SIG-M5 treated with dmso at 0.1 percent for 504 hours (cell line): ENCODE measurements around the gene PRKAB2.
"Not testable (repeated sequence)": the region's sequence is repeated elsewhere in the genome, so short reads cannot be mapped to it uniquely, and the experiment has no call there.

ENCODE experiments used
- DNase-seq: peaks from one replicate; lab custom pipeline; 2025; ENCODE audit not compliant: unreplicated experiment; lab: John Stamatoyannopoulos, UW

The PRKAB2 gene

DNA sequence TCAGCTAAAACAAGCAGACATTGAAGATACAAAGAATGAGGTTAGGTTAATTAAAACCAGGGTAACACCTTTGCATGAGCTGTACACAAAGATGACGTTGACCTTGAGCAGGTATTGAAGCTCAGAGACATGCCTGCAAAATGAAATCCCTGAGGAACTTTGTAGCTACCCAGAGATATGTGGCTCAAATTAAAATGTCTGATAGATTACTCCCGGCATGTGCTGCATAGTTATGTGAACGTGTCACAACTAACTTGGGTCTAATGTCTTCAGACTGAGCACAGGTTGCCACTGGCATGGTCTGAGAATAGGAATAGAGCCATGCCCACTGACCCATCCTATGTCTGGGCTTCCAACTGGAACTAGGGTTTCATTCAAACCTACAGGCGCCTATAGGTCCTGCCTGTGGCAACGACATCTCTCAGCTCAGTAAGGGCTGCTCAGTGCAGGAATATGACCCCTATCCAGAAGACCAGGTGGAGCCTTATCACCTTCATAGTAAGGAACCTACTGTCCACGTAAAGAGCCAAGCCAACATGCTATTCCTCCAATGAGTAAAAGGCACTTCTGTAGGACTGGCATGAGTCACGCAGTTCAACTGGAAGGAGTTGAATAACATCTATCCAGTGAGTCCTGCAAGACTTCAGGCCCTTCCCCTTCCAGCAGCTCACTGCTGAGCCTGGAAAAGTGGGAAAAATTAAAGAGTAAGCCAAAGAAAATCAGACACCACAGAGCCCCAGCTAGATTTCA is 60.7 kb downstream of the PRKAB2 start:
- DNase-seq, result no peak

- no peak for DNase-seq
Measured at GRCh38 chr1:147110872-147111271, 61.4 kb downstream of the PRKAB2 start.

GRCh38 chr1:147110434-147110833 is 61.8 kb downstream of the PRKAB2 start:
- DNase-seq, result no peak

DNA sequence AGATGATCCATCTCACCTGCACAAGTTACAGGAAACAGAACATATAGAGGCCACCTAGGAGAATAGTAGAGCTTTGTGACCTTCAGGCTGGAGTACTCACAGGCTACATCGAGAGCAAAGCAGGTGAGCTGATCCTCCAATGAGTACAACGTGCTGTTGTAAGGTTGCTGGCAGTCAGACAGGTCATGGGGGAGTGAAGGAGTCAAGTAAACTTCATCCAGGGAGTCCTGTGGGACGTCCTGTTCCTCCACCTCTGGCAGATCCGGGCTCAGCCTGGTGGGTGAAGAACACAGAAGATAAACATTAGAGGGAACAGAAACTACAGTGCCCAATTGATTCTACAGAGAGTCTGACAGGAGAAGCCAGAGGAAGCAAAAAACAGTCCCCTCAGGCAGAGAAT is 62.5 kb downstream of the PRKAB2 start:
- no peak for DNase-seq

GRCh38 chr1:147109041-147109440 is 63.2 kb downstream of the PRKAB2 start:
- no peak for DNase-seq

GRCh38 chr1:147106407-147106881 is 65.8 kb downstream of the PRKAB2 start:
- not testable (repeated sequence) for DNase-seq

DNA sequence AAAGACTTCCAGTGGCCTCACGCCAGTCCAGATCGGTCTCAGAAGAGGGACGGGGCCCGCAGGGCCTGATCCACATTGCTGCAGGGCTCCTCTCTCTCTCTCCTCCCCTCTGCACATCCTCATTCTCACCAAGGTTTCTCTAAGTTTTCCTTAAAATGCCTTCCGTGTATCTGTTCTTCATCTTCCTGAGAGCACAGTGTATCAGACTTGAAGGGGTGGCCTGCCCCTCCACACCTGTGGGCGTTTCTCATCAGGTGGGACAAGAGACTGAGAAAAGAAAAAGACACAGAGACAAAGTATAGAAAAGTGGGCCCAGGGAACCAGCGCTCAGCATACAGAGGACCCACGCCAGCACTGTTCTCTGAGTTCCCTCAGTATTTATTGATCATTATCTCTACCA is 66.4 kb downstream of the PRKAB2 start:
- no peak for DNase-seq
